Tibial nerve (tissue), 4 donors: ENCODE data around the gene GRID1.

Experiments used
- CTCF ChIP-seq, 5 experiments: fragments of 200-600 bp in 3 of 5; fragments of 450-650 bp in 2 of 5; sonication (generic) in 3 of 5; IDR thresholded peaks; one replicate each; pipeline ENCODE4 v1.5.1; 2016 to 2019; ENCODE audit warnings: antibody characterized with exemption in 5 of 5, mild to moderate bottlenecking in 3 of 5, moderate library complexity in 2 of 5
- EP300 ChIP-seq, 2 donors: sonication (generic); formaldehyde crosslinking; IDR thresholded peaks; one replicate each; pipeline ENCODE4 v1.6.1; 2017; ENCODE audit warnings: antibody characterized with exemption in 2 of 2, mild to moderate bottlenecking in 1 of 2

- TF ChIP-seq CTCF (IDR thresholded peaks at IDR 0.05) = no peak
- no peak for TF ChIP-seq EP300 (IDR thresholded peaks at IDR 0.05)
Observed at GRCh38 chr10:86152911-86153310, 213.7 kb downstream of the GRID1 start.
